Measurements from ENCODE around the gene XPNPEP1.

DNA sequence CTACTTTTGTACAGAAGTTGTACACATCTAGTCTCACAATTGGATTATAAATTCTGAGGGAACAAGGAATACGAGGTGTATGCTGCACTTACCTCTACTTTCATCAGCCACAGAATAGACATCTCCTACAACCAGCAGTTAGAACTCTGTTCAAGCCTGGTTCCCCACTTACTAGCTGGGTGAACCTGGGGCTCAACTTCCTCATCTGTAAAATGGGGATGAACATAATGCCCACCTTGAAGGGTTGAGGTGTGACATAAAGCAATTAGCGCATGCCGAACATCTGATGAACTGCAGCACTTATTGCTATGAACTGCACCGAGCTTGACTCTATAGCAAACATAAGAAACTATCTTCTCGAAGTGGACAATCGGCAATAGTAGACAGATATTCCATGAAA lies 25.3 kb downstream of the XPNPEP1 start:
- TF ChIP-seq POLR2AphosphoS5 (IDR thresholded peaks at IDR 0.05): no peak
- no peak for TF ChIP-seq CTCF (IDR thresholded peaks at IDR 0.05)
